ENCODE results near the gene SHROOM3.
"Not testable (repeated sequence)": the region's sequence is repeated elsewhere in the genome, so short reads cannot be mapped to it uniquely, and the experiment has no call there.

Gene SHROOM3

DNA sequence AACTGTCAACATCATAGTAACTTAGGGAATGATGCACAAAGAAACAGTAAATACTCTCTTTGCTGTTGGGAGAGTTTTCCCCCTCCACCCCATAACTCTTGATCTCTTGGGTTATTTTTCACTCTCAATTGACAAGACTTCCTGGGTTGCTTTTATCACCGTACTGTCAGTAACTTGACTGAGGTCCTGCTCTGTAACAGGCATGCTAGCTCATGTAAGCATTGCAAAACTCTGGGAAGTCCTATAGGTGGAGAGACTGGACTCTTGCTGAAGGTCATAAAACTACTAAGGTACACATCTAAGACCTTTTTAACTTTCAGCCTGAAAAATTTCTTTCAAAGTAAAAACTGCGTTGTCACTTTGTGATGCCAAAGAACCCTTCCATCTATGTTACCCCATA is 10.9 kb downstream of the SHROOM3 start:
- DNase-seq (ENCODE audit: low spot score), result no peak

DNA sequence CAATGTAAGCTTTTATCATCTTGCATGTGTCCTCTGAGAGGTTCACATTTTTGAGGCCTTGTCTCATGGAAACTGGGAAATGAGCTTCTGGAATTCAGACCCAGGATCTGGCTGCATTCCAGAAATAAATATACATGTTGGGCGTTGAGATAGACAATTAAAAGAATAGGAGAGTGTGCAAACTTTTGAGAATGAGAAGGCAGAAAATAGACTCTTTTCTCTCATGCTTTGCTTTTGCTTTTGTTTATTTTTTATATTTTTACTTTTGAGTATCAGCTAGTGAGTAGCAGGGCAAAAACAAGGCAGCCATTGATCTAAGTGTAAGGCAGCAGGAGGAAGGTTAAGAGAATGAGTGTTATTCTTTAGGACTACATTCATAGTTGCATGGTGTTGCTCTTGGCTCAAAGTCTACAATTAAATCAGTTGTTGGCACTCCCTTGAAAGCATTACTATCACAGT is 12.4 kb downstream of the SHROOM3 start:
- no peak for DNase-seq (ENCODE audit: low spot score)

- DNase-seq (ENCODE audit: low spot score), result no peak
Observed at GRCh38 chr4:76448211-76448610, 13.2 kb downstream of the SHROOM3 start.

DNA sequence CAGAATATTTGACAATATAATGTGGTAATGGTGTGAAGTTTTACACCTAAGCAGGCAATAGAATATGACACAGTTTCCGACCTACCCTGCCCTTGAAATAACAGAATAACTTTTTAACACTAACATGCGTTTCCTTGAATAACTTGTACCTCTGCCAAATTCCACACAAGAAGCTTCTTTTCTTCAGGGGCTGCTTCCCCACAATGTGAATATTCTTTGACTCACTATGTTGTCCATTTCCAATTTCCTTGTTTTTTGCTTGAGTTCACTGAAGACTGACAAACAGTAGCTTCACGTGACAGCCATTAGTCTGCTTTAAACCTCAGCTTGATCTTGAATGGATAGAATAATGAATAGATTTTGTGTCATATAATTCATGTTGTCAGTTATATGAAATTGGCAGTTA is 14.3 kb downstream of the SHROOM3 start:
- no peak for DNase-seq (ENCODE audit: low spot score)

GRCh38 chr4:76449833-76450232 is 14.8 kb downstream of the SHROOM3 start:
- no peak for DNase-seq (ENCODE audit: low spot score)

DNA sequence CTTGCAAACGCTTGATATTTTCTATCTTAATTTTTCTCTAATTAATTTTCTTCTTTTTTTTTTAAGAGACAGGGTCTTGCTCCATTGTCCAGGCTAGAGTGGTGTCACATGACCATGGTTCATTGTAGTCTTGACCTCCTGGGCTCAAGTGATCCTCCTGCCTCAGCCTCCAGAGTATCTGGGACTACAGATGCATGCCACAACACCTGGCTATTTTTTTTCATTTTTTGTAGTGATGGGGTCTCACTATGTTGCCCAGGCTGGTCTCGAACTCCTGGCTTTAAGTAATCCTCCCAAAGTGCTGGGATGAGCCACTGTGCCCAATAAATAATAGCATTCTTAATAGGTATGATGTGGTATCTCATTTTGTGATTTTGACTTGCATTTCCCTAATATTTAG is 18.2 kb downstream of the SHROOM3 start:
- DNase-seq (ENCODE audit: low spot score), result no peak

DNA sequence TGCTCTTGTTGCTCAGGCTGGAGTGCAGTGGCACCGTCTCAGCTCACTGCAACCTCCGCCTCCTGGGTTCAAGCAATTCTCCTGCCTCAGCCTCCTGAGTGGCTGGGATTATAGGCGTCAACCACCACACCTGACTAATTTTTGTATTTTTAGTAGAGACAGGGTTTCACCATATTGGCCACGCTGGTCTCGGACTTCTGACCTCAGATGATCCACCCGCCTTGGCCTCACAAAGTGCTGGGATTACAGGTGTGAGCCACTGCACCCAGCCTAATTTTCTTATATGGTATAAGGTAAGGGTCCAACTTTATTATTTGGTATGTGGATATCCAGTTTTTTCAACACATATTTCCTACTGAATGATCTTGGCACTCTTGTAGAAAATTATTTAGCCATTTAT is 19.0 kb downstream of the SHROOM3 start:
- DNase-seq (ENCODE audit: low spot score), result not testable (repeated sequence)

DNA sequence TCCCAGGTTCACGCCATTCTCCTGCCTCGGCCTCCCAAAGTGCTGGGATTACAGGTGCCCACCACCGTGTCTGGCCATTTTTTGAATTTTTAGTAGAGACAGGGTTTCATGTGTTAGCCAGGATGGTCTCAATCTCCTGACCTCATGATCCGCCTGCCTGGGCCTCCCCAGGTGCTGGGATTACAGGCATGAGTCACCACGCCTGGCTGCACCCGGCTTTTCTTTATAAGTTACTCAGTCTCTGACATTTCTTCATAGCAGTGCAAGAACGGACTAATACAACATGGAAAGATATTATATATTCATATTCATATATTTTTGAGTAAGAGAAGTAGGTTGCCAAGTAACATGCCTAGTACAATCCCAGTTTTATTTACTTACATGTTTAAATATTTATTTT is 22.9 kb downstream of the SHROOM3 start:
- no peak for DNase-seq (ENCODE audit: low spot score)

DNA sequence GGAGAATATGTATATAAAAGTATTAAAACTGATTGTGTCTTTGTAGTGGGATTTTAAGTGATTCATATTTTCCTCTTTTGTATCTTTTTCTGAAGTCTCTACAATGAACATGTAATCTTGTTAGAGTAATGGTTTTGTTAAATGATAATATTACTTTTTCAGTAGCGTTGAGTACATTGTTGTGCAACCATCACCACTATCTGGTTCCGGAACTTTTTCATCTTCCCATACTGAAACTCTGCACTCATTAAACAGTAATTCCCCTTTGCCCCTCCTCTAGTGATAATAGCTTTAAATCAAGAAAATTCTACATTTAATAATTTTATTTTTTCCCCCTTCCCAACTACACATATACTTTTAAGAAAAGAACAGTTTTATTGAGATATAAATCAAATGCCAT is 23.3 kb downstream of the SHROOM3 start:
- no peak for DNase-seq (ENCODE audit: low spot score)

DNA sequence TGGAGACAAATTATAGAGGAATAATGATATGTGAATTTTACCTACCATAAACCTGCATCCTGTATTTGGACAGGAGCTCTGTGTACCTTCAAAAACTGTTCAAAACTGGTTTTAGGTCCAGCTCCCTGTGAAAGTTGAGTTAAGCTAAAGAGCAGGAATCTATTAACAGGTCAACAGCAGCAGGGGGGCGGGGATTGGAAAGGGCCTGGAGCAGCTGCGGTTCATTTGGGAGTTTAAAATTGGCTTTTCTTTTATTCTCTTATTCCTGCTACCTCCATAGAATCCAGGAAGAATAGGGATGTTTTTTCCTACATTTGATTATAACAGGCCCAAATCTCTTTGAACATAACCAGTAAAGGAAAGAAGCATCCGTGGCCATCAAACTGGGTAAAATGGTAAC is 23.8 kb downstream of the SHROOM3 start:
- DNase-seq (ENCODE audit: low spot score), result no peak

- DNase-seq (ENCODE audit: low spot score), result peak; percentile 30
Observed at GRCh38 chr4:76459291-76459723, 24.3 kb downstream of the SHROOM3 start.

DNA sequence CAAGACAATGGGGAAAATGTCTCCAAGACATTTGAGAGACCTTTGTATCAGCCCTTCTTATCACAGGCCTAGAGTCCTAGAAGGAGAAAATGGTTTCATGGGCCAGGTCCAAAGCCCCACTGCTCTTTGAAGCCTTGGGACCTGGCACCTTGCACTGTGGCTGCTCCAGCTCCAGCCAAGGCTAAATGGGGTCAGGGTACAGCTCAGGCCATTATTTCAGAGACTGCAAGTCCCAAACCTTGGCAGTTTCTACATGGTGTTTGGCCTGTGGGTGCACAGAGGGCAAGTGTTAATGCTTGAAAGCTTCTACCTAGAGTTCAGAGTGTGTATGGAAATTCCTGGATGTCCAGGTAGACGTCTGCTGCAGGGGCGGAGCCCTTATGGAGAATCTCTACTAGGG is 28.5 kb downstream of the SHROOM3 start:
- no peak for DNase-seq (ENCODE audit: low spot score)

DNA sequence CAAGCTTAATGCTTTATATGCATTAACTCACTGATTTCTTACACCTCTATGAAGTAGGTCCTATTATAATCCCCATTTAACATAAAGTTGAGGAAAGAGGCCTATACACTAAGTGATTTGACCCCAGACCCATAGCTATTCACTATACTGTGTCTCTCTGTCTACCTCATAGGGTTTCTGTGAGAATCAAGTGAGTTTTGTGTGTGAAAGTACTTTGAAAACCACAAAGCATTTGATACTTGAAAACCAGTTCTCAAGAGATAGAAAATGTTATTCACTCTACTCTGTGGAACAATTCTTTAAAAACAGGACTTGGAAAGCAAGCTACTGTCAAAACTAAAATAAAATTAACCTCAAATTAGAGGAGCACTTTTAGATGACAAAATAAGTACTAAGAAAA is 35.0 kb downstream of the SHROOM3 start:
- DNase-seq (ENCODE audit: low spot score), result no peak

DNA sequence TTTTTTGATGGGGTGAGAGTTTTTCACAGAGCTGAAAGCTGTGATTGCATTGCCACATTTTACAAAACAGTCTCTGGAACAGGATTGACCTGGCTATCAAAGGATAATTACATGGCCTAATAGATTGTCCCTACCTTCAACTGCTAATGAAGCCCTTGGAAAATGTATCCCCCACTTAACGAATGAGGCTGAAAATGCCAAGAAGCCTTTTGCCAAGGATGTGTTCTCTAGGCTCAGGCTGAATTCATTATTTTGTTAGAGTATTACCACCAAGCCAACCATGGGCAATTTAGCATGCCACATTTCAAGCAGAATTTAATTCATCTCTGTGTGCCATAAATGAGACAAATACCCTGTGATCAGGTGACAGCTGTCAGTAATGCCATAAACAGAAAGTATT is 35.5 kb downstream of the SHROOM3 start:
- DNase-seq (ENCODE audit: low spot score), result no peak

DNA sequence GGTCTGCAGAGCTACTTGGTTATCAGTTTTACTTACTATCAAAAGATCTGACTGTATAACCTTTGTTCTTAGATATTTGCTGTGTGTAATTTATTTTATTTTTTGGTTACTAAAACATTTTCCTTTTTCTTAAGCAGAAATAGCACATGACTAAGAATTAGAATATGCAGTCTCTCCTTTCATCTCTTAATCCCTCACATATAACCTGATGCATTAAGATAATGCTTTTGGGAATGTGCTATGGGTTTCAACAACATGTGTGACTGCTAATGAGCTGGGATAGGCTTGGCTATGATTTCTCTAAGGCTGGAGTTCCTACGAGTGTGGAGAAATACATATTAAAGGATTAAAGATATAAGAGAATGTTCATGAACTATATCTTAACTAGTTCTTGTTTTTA is 41.5 kb downstream of the SHROOM3 start:
- DNase-seq (ENCODE audit: low spot score), result no peak

DNA sequence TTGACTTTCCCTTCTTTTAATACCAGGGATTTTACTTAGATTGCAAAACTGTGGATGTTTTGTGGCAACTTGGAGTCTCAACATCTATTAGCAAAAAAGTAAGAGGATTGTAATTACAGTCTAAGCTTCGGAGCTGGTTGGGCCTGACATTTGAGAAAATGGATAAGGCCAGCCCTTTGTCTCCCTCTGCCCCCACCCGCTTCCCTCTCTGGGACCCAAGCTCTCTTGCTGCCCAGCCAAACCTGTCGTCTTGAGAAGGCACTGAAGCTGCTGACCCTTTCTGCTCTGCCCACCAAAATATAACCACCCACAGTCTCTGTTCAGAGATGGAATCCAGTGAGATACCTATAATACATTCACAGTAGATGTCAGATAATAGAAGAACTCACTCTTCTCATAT is 49.6 kb downstream of the SHROOM3 start:
- no peak for DNase-seq (ENCODE audit: low spot score)

GRCh38 chr4:76485450-76485849 is 50.4 kb downstream of the SHROOM3 start:
- no peak for DNase-seq (ENCODE audit: low spot score)

GRCh38 chr4:76486588-76487276 is 51.7 kb downstream of the SHROOM3 start:
- DNase-seq (ENCODE audit: low spot score), result no peak

DNA sequence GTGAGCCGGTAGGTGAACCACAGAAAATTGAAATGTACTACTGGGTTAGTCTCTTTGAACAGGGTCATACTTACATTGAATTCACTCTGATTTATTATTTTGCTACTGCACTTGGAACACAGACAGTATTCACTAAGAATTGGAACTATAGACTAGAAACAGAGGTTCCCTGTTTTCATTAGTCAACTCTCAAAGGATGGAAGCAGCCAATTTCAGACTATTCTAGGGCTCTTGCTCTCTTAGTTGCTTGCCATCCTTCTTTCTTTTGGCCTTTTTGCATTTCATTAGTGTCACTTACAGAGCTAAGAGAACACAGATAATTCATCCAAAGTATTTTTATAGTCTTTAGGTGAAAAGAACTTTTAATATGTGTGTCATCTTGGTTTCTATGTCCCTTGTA is 52.6 kb downstream of the SHROOM3 start:
- no peak for DNase-seq (ENCODE audit: low spot score)

GRCh38 chr4:76488455-76488854 is 53.4 kb downstream of the SHROOM3 start:
- no peak for DNase-seq (ENCODE audit: low spot score)

- no peak for DNase-seq (ENCODE audit: low spot score)
Observed at GRCh38 chr4:76488888-76489685, 54.1 kb downstream of the SHROOM3 start.

DNA sequence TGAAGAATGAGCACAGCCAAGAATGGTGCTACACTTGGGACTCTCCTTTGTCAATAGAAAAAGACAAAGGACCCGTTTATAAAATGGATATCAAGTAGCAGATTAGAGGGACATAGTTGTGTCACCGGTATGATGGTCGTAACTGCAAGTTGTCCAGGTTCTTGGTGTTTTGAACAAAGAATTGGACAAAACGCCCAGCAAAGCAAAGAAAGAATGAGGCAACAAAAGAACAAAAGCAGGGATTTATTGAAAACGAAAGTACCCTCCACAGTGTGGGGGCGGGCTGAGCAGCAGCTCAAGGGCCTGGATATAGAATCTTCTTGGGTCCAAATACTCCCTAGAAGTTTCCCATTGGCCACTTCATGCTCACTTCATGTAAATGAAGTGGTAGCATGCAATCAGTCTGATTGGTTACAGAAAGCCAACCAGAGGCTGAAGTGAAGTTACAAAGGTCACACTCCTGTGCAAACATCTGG is 54.7 kb downstream of the SHROOM3 start:
- DNase-seq (ENCODE audit: low spot score), result no peak

DNA sequence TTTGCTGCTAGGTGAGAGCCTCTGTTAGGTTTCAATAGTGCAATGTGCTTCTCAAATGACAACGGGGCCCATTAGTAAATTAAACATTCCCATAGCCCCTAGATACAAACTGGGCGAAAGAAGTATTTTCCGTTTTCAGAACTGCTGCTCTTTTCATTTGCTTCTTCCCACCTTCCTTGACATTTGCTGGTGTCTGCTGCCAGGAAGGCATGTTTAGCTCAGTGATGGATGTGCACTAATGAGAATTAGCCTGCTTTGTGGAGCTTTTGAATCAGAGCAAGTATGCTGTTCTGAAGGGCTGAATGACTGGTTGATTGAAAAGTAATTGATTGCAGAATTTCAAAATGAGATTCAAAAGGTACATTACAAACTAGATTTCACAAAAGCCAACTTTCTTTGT is 57.0 kb downstream of the SHROOM3 start:
- DNase-seq (ENCODE audit: low spot score), result no peak
